GM19025 (cell line): ENCODE data around the gene G3BP1.
"Not testable (repeated sequence)": the region's sequence is repeated elsewhere in the genome, so short reads cannot be mapped to it uniquely, and the experiment has no call there.

Experiments used
- ATAC-seq: cut with Tn5 transposase; IDR thresholded peaks from one replicate; pipeline ENCODE4 v1.9.1; 2021; ENCODE audit warnings: mild to moderate bottlenecking, low read depth, moderate library complexity; ENCODE audit not compliant: unreplicated experiment

G3BP1 gene

DNA sequence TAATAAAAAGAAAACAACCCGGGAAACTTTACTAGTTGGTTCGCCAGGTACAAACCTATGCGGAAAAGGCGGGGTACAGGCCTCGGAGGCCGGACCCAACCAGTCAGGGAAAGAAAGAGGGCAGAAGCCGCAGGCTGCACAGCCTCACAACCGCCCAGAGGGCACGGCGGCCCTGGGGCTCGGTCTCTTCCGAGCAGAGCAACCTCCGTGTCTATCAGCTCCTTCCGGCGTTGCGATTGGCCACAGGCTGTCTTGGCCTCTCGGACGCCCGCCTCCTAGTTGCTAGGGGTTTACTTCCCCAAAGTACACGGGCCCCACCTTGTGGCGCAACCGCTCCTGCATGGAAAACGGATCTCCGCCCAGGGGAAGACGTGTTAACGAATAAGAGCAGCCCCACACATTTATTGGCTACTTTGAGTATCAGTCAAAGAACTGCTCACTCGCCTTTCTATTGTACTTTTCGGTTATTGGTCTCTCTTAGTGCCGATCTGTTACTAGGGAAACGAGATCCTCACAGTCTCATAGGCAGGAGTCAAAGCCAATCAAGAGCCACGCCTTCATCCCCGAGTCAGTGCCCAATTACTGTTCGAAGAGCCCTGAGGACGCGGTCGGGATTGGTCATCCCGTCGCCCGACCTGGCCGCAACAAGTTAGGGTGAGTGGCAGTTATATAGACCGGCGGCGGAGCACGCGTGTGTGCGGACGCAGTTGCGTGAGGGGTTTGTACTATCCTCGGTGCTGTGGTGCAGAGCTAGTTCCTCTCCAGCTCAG, at the start of gene G3BP1:
Gene G3BP1 (plus strand): TSS at position 696 of the 770 bp plus-strand sequence. CDS start 14,667 bp downstream, outside the sequence.
- ATAC-seq = peak; percentile 73

DNA sequence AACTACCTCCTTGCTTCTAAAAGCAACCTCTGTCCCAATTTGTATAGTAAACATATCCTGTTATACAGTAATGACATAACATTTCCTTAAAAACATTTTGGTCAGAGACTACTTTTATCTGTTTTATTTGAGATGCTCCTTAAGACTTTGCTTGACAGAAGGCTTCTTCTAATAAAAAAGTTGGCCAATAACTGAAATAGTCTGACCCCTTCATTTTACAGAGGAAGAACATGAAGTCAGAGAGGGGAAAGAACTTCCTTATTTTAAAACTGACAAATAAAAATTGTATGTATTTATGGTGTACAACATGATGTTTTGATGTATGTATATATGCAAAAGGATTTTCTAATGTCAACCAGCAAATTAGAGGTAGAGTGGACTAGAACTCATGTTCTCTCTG, 49.2 kb upstream of the G3BP1 start:
- ATAC-seq = no peak

DNA sequence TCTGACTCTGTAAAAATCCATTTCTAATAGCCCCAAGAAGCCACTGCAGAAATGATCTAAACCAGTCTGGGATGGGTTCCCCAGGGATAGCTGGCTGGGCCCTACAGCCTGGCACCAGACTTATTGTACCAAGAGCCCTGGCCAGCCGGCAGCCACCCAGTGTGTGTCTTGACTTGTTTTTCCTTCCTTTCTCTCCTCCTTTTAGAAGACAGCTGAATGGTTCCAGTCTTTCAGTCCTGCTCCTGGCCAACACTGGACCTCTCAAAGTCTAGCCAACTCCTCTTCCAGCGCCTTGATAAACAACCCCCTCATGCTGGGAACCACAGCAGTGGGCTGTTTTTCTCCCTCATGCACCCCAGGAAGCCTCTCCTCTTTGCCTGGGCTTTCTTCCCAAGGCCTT, 47.4 kb upstream of the G3BP1 start:
- no peak for ATAC-seq

DNA sequence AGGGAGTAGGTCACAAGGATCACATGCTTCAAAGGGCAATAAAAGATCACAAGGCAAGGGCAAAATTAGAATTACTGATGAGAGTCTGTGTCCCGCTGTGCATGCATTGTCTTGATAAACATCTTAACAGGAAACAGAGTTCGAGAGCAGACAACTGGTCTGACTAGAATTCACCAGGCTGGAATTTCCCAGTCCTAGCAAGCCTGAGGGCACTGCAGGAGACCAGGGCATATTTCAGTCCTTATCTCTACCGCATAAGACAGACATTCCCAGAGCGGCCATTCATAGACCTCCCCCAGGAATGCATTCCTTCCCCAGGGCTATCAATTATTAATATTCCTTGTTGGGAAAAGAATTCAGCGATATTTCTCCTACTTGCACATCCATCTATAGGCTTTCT, 42.2 kb upstream of the G3BP1 start:
- not testable (repeated sequence) for ATAC-seq

- no peak for ATAC-seq
Observed at GRCh38 chr5:151730381-151730780, 41.4 kb upstream of the G3BP1 start.

- no peak for ATAC-seq
Observed at GRCh38 chr5:151733358-151734063, 38.2 kb upstream of the G3BP1 start.

DNA sequence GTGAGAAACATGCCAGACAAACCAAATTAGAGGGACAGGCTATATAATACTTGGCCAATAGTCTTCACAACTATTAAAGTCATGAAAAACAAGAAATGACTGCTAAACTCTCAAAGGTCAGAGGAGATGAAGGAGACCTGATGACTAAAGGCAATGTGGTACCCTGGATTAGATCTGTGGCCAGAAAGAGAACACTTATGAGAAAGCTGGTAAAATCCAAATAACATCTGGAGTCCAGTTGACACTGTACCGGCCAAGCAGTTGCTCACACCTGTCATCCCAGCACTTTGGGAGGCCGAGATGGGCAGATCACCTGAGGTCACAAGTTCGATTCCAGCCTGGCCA, 37.7 kb upstream of the G3BP1 start:
- ATAC-seq = no peak

GRCh38 chr5:151735646-151736045, 36.1 kb upstream of the G3BP1 start:
- ATAC-seq = no peak

GRCh38 chr5:151737431-151737830, 34.3 kb upstream of the G3BP1 start:
- ATAC-seq = no peak

GRCh38 chr5:151738125-151738848, 33.5 kb upstream of the G3BP1 start:
- ATAC-seq = no peak

DNA sequence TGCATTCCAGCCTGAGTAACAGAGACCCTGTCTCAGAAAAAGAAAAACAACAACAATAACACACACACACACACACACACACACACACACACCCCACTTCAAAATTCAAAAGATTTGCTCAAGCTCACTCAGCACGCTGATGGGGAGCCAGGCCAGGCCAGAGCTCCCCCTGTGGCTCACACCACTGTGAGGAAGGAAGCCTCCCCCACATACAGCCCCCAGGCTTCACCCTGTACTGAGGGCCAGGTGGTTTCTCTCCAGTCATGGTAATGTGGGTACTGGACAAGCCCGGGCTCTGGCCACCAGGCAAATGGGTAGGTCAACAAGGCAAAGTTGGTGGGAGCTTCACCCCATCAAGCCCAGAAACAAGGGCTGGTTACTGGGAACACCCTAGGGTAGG, 32.4 kb upstream of the G3BP1 start:
- ATAC-seq = no peak

DNA sequence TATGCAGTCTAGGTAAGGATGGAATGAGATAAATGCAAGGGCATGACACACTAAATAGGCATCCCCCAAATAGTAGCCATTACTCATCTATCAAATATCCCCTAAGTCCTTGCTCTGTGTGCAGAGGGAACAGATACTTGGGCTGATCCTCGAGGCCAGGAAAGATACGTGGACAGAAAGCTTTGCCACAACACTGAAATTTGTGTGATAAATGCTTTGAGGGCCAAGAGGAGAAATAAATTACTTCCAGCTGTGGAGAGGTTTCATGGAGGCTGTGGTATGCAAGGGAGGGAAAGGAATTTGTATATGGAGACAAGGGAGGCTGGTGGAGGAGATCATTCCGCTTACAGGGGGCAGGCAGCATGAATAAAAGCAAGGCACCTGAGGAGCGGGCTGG, 31.8 kb upstream of the G3BP1 start:
- no peak for ATAC-seq

DNA sequence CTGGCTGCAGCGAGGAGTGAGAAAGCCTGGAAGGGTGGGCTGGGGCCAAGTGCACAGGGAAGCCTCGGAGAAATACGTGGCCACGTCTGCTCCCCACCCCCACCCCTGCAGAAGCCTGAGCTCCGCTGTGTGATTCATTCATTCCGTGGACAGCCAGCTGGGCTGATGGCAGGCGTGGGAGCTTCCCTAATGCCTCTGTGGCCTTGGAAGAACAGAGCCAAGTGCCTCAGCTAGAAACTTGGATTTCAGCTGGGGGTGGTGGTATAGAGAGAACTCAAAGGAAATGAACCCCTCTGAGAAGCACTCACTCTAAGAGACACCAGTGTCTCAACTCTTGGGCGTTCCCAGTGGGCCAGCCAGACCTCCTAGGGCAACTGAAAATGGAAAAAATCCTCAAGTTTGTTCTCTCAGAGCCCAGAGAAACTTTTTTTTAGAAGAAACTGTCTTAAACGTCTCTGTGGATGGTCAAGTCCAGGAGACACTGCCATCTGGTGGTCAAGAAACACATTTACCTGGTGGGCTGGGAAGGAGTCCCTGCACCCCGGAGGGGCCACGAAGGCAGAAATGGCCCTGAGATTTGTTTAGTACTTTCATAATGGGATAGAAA, 31.3 kb upstream of the G3BP1 start:
- peak; percentile 61 for ATAC-seq

DNA sequence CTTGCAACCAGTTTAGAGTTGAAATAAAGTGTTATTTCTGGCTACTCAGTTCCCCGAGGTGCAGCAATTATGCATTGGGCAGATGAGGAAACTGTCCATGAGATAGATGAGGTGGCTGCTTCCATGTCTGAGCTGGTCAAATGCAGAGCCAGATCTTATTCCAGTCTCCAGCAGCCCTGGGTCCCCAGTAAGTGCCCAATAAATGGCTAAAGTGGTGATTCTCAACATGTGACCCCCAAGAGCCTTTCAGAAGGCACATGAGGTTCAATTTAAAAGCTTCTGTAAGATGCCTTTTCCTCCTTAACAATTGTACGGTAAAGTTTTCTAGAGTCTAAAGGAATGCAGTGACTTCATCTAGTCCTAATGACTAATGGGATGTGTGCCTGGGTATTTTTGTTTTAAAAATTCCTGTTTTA, 30.8 kb upstream of the G3BP1 start:
- peak; percentile 11 for ATAC-seq

DNA sequence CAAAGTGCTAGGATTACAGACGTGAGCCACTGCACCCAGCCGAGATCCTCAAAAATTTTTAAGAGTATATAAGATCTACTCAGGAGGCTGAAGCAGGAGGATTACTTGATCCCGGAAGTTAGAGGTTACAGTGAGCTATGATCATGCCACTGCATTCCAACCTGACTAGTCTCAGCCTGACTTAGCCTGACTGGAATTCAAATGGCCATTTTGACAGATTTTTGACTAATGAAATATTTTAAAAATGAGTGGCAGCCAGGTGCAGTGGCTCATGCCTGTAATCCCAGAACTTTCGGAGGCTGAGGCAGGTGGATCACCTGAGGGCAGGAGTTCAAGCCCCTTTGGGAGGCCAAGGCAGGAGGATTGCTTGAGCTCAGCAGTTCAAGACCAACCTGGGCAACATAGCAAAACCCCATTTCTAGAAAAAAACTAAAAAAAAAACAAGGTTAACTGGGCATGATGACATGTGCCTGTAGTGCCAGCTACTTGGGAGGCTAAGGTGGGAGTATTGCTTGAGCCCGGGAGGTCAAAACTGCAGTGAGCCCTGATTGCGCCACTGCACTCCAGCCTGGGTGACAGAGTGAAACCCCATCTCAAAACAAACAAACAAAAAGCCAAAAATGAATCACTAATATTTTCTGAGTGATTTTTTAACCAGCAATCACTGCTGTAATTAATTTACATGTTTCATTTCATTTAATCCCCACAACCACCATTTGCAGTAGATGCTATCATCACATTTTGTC, 29.9 kb upstream of the G3BP1 start:
- ATAC-seq = no peak

DNA sequence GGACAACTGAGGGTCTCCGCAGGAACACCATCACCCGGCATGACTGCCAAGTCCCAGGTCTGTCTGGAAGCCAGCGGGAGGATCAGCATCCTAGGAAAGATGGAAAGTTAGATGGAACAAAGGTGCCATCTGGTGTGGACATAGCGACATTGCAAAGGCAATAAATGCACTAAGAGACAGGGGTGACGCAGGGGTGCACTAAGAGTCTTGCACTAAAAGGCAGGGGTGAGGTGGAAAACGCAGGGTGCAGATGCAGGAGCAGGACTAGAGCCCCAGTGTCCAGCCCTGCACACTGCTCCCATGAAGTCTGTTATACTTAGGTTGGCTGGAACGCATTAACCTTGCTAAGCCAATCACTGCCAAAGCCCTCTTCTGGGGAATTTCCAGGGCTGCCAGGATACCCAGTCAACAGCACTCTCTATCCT, 28.9 kb upstream of the G3BP1 start:
- ATAC-seq = no peak

- no peak for ATAC-seq
Observed at GRCh38 chr5:151743530-151743929, 28.2 kb upstream of the G3BP1 start.

GRCh38 chr5:151745071-151745705, 26.6 kb upstream of the G3BP1 start:
- peak; percentile 36 for ATAC-seq

DNA sequence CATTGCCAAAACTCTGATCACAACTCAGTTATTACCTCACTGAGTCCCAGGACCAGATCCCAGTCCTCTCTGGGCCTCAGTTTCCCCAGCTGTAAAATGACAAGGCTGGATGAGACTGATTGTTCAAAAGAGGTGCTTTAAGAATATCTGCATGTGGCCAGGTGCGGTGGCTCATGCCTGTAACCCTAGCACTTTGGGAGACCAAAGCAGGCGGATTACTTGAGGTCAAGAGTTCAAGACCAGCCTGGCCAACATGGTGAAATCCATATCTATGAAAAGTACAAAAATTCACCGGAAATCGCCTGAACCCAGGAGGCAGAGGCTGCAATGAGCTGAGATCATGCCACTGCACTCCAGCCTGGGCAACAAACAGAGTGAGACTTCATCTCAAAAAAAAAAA, 21.6 kb upstream of the G3BP1 start:
- no peak for ATAC-seq

GRCh38 chr5:151751091-151751490, 20.7 kb upstream of the G3BP1 start:
- no peak for ATAC-seq
